Measurements from ENCODE around the gene GRK5.

Gene GRK5

DNA sequence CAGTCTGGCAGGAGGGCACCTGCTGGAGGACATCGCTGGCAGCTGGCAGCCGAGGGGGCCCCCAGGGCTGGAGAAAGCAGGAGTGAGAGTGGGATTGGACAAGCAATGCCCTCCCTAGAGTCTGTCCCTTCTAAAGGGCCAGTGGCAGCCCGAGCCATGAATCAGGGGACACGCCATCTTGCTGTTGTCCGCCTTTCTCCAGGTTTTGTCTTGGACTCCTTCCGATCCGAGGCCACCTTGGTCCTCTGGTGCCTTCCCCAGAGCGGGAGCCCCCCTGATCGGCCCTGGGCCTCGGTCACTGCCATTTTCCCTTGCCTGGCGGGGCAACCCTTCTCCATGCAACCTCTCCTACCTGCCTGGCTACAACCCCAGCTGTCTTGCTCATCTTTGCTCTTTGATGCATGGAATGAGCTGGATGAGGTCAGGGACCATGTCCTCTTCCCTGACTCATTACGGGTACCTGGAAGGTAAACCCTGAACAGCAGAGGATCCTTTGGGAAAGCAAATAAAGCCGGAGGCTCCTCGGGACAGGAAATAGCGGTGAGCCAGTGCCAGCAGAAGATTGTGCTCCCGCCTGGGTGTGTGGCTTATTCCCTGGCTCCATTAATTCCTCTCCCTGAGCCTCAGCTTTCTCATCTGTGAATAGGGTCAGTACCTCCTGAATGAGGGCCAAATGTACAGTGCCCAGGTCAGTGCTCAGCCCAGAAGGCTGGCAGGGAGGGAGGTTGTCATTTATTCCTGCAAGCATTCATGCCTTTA lies 112.0 kb downstream of the GRK5 start:
- DNase-seq (ENCODE audit: low read depth): no peak

GRCh38 chr10:119319920-119320258 lies 112.5 kb downstream of the GRK5 start:
- no peak for DNase-seq (ENCODE audit: low read depth)

GRCh38 chr10:119320981-119321380 lies 113.6 kb downstream of the GRK5 start:
- no peak for DNase-seq (ENCODE audit: low read depth)

DNA sequence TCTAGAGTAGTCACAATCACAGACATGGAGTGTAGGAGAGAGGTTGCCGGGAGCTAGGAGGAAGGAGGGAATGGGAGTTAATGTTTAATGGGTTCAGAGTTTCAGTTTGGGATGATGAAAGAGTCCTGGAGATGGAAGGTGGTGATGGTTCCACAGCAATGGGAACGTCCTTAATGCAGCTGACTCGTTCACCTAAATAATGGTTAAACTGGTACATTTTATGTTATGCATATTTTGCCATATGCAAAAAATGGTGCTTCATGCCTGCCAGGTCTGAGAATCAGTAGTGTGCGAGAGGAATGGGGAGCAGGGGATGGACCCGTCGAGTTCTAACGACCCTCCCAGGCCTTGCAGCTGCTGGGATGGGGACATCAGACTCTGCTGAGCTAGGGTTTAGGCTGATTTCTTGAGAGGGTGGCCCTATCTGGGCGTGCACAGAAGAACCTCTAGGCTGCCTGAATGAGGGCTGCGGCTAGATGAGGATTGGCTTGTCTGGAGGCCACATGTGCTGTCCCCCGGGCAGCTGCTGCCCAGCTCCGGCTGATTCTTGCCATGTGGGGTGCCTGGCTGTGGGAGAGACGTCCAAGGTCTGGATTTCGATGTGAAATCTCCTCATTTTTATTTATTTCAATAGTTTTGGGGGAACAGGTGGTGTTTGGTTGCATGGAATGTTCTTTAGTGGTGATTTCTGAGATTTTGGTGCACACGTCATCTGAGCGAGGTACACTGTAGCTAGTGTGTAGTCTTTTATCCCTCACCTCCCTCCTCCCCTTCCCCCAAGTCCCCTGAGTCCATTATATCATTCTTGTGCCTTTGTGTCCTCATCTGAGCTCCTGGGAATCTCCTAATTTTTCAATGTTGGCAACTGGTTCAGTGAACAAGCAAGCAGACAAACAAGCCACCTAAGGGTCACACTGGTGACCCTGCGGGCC lies 116.0 kb downstream of the GRK5 start:
- no peak for DNase-seq (ENCODE audit: low read depth)

- no peak for DNase-seq (ENCODE audit: low read depth)
These were observed 117.8 kb downstream of the GRK5 start for GRCh38 chr10:119325131-119325530.

DNA sequence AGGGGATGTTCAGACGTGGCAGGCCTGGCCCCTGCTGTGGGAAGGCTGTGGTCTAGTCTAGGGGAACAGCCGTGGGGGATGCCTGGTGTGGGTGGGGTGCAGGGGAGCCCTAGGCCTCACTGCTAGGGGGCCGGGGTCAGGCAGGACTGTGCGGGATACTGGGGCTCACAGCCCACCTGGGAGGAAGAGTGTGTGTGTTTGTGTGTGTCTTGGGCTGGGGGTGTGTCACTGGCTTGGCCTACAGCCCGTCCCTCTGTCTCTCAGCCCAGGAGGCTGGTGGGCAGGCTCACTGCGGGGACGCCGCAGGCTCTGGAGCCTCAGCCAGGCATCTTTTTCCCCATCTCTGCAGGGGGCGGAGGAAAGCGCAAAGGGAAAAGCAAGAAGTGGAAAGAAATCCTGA lies 118.8 kb downstream of the GRK5 start:
- no peak for DNase-seq (ENCODE audit: low read depth)

- no peak for DNase-seq (ENCODE audit: low read depth)
These were observed 119.8 kb downstream of the GRK5 start for GRCh38 chr10:119327096-119327745.

GRCh38 chr10:119328223-119328622 lies 120.9 kb downstream of the GRK5 start:
- no peak for DNase-seq (ENCODE audit: low read depth)

- no peak for DNase-seq (ENCODE audit: low read depth)
These were observed 123.0 kb downstream of the GRK5 start for GRCh38 chr10:119330342-119330741.

DNA sequence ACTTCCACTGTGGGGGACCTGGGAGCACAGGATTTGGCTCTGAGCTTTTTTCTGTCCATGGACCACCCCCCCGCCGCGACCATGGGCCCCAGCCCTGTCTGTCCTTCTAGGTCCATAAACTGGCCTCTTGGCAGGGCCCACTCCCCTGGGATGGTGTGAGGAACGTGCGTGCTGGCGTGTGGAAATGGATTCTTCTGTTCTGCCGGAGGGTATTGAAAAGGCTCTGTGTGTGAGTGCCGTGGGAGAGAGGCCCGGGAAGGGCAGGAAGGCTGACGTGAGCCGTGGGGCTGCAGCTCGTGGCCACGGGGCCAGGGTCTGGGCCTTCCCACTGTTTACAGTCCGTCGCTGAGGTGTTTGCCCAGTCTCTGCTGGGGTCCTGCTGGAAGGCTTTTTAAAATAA lies 123.7 kb downstream of the GRK5 start:
- DNase-seq (ENCODE audit: low read depth): no peak

DNA sequence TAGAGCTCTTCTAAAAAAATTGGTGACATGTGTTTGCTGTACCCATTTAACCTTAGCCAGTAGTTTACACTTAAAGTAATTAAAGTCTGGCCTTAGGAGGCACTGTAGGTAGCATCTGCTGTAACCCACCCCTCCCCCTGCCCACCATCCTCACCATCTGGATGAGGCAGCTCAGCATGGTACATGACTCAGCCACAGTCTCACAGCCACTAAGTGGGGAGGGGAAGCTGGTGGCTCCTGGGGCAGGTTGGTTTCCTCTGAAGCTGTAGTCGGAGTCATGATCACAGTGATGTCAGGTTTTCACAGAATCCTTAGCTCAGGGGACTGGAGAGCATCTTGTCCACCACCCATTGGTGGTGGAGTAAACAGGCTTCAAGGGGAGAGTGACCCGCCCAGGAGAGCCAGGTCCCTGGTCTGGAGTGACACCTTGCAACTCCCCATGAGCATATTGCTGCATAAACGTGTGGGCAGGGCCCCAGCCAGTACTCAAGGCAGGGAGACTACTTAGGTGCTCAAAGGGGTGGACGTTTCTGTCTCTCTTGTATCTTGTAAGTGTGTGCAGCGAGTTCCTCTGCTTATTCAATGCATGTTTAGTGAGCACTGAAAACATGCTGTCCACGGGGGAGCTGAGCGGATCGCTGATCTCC lies 125.9 kb downstream of the GRK5 start:
- DNase-seq (ENCODE audit: low read depth): no peak

DNA sequence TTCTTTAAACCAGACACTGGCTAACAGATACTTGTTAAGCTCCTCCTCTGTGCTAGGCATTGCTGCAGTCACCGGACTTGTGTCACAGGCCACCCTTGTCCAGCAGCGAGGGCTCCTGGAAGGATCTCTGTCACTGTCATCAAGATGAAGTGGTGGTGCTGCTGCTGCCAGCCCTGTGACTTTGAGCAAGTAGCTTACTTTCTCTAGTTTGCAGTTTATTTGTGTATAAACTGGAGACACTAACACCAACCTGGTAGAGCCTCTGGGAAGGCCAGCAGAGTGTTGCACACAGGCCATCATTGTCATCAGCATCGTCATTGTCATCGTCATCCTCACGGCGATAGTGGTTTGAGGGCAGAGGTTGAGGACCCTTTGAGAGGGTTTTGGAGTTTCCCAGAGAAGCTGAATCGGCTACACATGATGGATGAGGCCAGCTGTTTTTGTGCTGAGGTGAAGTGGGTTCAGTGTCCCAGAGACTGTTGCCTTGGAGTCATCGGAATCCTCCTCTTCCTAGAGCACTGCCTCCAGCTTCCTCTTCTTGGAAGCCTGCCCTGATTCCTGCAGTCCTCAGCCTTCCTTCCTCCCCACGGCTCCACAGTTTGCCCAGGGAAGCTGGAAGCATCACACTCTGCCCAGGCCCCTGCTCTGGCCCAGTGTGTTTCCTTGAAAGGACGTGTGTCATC lies 128.4 kb downstream of the GRK5 start:
- no peak for DNase-seq (ENCODE audit: low read depth)

GRCh38 chr10:119336599-119336998 lies 129.2 kb downstream of the GRK5 start:
- no peak for DNase-seq (ENCODE audit: low read depth)

GRCh38 chr10:119337223-119337622 lies 129.9 kb downstream of the GRK5 start:
- DNase-seq (ENCODE audit: low read depth): no peak

DNA sequence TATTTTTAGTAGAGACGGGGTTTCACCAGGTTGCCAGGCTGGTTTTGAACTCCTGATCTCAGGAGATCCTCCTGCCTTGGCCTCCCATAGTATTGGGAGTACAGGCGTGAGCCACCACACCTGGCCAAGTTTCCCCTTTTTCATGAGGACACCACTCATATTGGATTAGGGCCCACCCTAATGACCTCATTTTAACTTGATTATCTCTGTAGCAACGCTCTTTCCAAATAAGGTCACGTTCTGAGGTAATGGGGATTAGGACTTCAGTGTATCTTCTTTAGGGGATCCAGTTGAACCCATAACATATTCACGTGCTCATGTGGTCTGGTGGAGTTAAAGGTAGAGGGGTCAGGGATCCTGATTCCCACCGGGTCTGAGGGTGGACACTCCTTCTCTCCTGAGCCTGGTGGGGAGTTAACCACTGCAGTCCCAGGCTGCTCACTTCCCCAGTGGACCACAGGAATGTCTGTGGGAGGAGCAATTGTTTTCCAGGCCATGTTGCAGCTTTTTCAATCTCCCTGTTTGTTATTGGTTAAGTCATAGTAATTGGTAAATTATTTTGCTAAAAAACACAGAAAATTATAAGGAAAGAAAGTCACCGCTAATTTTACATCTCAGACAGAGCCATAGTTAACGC lies 130.5 kb downstream of the GRK5 start:
- no peak for DNase-seq (ENCODE audit: low read depth)

DNA sequence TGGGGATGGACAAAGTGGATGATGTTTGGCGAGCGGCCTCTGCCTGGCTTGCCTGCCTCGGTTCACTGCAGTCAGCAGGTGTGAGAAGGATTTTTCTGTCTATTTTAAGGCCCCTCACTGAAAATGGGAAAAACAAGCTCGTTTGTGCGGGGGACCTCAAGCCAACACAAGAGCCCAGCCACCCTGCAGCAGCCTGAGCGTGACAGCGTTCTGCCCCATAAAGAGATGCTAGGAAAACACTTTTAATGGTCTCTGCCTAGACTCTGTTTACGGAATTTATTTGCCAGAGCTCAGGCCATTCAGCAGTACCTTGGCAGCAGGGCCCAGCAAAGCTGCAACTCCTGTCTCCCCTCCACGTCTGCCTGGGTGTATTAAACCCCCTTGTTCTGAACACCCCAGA lies 131.7 kb downstream of the GRK5 start:
- no peak for DNase-seq (ENCODE audit: low read depth)

DNA sequence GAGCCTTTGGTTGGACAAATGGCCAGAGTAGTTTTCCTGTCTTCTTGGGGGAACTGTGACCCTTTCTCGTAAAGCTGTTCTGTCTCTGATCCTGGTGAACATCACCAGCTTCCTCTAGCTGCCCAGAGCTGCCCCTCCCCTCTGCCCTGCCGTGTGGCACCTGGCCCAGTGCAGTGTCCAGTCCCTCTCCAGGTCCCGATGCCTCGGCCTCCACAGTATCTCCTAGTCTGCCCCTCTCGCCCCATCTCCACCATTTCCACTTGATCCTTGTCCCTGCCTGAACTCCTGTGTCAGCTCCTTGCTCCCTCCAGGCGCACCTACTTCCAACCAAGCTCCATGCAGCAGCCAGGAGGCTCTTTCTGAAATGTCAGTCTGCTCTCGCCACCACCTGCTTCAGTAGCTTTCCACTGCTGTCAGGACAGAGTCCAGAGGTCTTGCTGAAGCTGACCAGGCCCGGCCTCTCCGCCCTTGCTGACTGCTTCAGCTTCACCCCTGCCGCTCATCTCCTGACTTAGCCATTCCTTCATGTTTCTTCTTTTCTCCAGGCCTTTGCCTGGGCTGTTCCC lies 133.6 kb downstream of the GRK5 start:
- DNase-seq (ENCODE audit: low read depth): no peak

- DNase-seq (ENCODE audit: low read depth): no peak
These were observed 134.3 kb downstream of the GRK5 start for GRCh38 chr10:119341459-119342301.

DNA sequence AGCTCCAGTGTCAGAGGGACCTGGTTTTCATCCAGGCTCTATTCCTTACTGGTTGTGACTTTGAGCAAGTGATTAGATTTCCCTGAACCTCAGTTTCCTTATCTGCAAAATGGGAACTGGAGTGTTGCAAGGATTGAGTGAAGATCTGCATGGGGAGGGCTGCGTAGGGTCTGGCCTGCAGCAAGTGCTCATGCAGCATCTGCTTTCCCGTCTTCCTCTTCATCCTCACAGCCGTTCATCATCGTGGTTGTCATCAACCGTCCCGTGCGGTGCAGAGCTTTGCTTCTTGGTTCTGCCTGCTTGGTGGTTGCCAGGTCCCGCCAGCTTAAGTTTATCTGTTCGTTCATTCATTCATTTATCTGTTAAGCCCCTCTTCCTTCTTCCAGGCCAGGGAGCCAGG lies 135.0 kb downstream of the GRK5 start:
- no peak for DNase-seq (ENCODE audit: low read depth)

DNA sequence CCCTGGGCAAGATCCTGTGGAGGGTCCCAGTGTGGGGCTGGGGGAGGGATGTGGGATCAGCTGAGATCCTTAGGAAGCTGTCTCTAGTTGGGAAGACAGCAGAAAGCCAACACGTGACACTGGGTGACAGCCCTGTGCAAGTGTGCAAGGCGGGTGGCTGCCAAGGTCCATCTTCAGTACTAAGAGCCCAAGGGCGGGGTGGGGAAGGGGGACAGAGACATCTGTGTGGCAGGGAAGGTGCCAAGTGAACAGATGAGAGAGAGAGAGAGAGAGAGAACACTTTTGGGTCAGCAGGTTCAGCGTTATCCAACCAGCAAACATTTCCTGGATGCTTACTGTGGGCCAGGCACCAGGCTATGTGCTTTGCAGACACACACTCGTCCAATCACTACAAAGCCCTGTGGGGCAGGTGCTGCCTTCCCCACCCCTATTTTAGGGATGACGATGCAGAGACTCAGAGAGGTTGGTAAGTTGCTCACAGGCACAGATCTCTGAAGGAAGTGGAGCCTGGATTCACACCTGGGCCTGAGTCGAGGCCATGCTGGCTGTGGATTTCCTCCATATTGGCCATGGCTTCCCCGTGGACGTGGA lies 135.7 kb downstream of the GRK5 start:
- DNase-seq (ENCODE audit: low read depth): no peak
